Fibroblast of the aortic adventitia (primary cell): ENCODE measurements around the gene TMEM52B. TPM values are rescaled to one million over a fixed set of nuclear protein-coding genes. Genes with fewer than 3 reads are reported as not detected.
"Not testable (repeated sequence)": the region's sequence is repeated elsewhere in the genome, so short reads cannot be mapped to it uniquely, and the experiment has no call there.

ENCODE experiments used
- DNase-seq: peaks from one replicate; pipeline ENCODE4 v3.0.0-alpha.2; 2010; ENCODE audit warnings: low read depth
- H3K4me3 ChIP-seq: 2 replicates; pipeline ENCODE4 v1.5.1; 2011; ENCODE audit warnings: low read depth, mild to moderate bottlenecking, control low read depth, low read length, moderate library complexity
- CTCF ChIP-seq: IDR thresholded peaks from 2 replicates; pipeline ENCODE4 v1.5.1; 2011; ENCODE audit warnings: mild to moderate bottlenecking, low read length, control low read depth, inconsistent platforms; ENCODE audit not compliant: insufficient read depth
- total RNA-seq: library from RNA; depleted of rRNA; stranded (reverse); fragments of >200 nt; gene quantifications from 2 replicates; pipeline ENCODE4 v1.2.3, GENCODE V29; 2012; ENCODE audit warnings: low replicate concordance

TMEM52B gene
- total RNA-seq, 1 donor, result under 0.01 TPM

- H3K4me3 ChIP-seq, result peak overlapping the region; percentile 97
- DNase-seq, result peak; percentile 71
- no peak for TF ChIP-seq CTCF
Observed at GRCh38 chr12:10214136-10214894, 35.5 kb downstream of the TMEM52B start.

GRCh38 chr12:10214895-10215267, 36.0 kb downstream of the TMEM52B start:
- no peak for TF ChIP-seq CTCF
- peak; percentile 37 for DNase-seq
- peak overlapping the region; percentile 97 for H3K4me3 ChIP-seq

DNA sequence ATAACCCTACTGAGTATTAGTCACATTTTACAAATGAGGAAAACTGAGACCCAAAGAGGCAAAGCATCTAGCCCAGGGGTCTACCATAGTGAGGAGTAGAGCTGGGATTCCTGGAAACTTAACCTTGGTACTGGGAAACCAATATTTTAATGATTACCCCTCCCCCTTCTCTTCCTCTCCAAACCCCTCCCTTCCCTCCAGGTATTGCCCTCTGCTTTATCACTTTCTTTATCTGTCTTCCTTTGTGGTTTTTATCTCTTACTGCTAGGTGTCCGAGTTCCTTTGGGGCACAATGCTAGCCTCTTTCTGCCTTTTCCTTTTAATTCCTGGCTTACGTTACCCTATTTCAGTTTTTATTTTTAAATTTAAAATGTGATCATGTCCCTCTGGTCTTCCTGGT, 36.6 kb downstream of the TMEM52B start:
- no peak for TF ChIP-seq CTCF
- no peak for DNase-seq
- H3K4me3 ChIP-seq, result peak overlapping the region; percentile 97

- not testable (repeated sequence) for H3K4me3 ChIP-seq
Observed at GRCh38 chr12:10215946-10216345, 37.1 kb downstream of the TMEM52B start.

DNA sequence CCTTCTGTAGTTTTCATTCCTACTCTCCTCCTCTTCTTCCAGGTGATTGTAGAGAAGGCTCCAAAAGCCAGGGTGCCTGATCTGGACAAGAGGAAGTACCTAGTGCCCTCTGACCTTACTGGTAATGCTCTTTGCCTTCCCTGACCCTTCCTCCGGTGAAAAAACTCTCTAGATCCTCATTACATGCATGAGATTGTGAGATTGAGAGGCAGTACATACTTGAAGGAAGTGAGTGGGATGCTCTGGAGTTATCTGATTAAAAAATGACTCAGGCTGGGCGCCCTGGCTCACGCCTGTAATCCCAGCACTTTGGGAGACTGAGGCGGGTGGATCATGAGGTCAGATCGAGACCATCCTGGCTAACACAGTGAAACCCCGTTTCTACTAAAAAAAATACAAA, 39.2 kb downstream of the TMEM52B start:
- no peak overlapping the region for H3K4me3 ChIP-seq
- TF ChIP-seq CTCF, result no peak
- no peak for DNase-seq

More at GRCh38 chr12:10215946-10216345, 37.1 kb downstream of the TMEM52B start:
- not testable (repeated sequence) for DNase-seq

GRCh38 chr12:10220398-10221077, 41.7 kb downstream of the TMEM52B start:
- DNase-seq, result peak; percentile 88
- H3K4me3 ChIP-seq, result no peak overlapping the region
- no peak for TF ChIP-seq CTCF

DNA sequence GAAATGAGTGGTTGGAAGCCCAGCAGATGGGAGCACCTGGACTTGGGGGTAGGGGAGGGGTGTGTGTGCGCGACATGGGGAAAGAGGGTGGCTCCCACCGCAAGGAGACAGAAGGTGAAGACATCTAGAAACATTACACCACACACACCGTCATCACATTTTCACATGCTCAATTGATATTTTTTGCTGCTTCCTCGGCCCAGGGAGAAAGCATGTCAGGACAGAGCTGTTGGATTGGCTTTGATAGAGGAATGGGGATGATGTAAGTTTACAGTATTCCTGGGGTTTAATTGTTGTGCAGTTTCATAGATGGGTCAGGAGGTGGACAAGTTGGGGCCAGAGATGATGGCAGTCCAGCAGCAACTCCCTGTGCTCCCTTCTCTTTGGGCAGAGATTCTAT, 43.0 kb downstream of the TMEM52B start:
- no peak overlapping the region for H3K4me3 ChIP-seq
- TF ChIP-seq CTCF, result no peak
- no peak for DNase-seq
